AG04450 (cell line): ENCODE results near the gene SLC11A2. TPM values are rescaled to one million over a fixed set of nuclear protein-coding genes. Genes with fewer than 3 reads are reported as not detected.

Experiments used
- CTCF ChIA-PET: fragments of 300-600, 350-600 bp; formaldehyde crosslinking; extraction: SDS; loops from one replicate; lab custom pipeline; 2022; ENCODE audit warnings: antibody characterized with exemption, inconsistent platforms; lab: Charles Lee
- POLR2A ChIA-PET: fragments of 350-600 bp; formaldehyde crosslinking; extraction: SDS; loops from one replicate; lab custom pipeline; 2021; ENCODE audit warnings: antibody characterized with exemption, inconsistent platforms; lab: Yijun Ruan, JAX
- DNase-seq: peaks from one replicate; pipeline ENCODE4 v3.0.0-alpha.2; 2011; ENCODE audit warnings: low read depth, low spot score
- H3K27ac ChIP-seq: one replicate; pipeline ENCODE4 v1.5.1; 2012; ENCODE audit warnings: low read depth, low read length, control low read depth
- H3K27me3 ChIP-seq: one replicate; pipeline ENCODE4 v1.6.0; 2012; ENCODE audit warnings: low read length; ENCODE audit not compliant: control insufficient read depth, insufficient read depth
- H3K4me3 ChIP-seq: 2 replicates; pipeline ENCODE4 v1.5.1; 2011; ENCODE audit warnings: mild to moderate bottlenecking, low read depth, low read length, control low read depth
- H3K9me3 ChIP-seq: 2 replicates; pipeline ENCODE4 v1.5.1; 2012; ENCODE audit warnings: low read length; ENCODE audit not compliant: control insufficient read depth, insufficient read depth
- polyA plus RNA-seq: library from polyadenylated mRNA; depleted of rRNA; stranded (reverse); fragments of >200 nt; gene quantifications from 2 replicates; pipeline ENCODE4 v1.2.3, GENCODE V29; 2011
- TF ChIP-seq, protein P1 (sequence below): IDR thresholded peaks from 2 replicates; pipeline ENCODE4 v1.5.1; 2011; ENCODE audit warnings: low read depth, low read length, control low read depth, inconsistent platforms

The SLC11A2 gene
- polyA plus RNA-seq, 1 experiment, result 91.2 TPM

DNA sequence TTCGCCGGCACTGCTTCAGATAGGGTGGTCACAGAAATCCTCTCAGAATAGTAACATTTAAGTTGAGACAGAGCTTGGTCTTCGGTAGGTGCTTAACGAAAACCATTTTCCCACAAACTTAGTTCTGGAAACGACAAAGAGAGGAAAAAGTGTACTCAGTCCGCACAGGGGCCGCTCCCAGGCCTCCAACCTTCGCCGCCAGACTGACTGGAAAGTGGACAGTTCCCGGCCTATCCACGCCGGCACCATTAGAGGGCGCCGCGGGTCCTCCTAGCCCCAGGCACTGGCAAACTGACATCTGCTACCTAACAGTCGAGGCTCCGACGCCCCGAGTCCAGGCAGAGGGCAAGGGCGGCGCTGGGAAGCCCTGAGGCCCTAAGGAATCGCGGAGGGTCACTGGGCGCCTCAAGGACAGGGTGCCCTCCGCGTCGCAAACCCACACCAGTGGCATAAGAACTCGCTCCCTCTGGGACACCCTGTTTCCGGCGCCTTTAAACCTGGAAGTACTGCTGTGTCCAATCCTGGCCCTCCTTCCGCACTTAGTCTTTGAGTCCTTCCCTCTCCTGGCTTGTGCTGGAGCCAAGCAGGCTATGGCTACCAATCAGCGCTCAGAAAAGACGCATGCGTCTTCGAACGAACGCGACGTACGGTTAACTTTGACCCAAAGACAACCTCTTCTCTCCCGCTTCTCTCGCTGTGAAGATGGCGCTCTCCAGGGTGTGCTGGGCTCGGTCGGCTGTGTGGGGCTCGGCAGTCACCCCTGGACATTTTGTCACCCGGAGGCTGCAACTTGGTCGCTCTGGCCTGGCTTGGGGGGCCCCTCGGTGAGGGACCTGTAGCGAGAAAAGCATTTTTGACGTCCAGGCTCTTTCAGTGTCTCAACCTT, 21.7 kb upstream of the SLC11A2 start, which contains the start of gene LETMD1:
Gene LETMD1, plus strand, starts transcription at position 673 of the 886 bp plus-strand sequence. Its CDS starts 30 bp downstream, at position 703.
- DNase-seq, result peak; percentile 95
- Histone ChIP-seq H3K4me3 (peak within 1 kb of the TSS; percentile 71), H3K9me3 (no peaks in the 10 kb centered on the region; the same call in 1 of the 2 replicates), H3K27ac (peak within 1 kb of the TSS; percentile 83), H3K27me3 (no peaks in the 10 kb centered on the region)
- CTCF ChIA-PET, result interaction anchor here (0.6 to 2.2 kb wide), 25 partner anchors 9 to 990 kb away, joined by 3 to 14 read pairs (median 4); partner anchors contain the start of genes ASIC1 and POU6F1
- POLR2A ChIA-PET, result interaction anchor here (1.0 kb wide), 1 partner anchor 223 kb away, joined by 4 read pairs; no protein-coding TSS in a partner anchor
- TF ChIP-seq, protein P1, sequence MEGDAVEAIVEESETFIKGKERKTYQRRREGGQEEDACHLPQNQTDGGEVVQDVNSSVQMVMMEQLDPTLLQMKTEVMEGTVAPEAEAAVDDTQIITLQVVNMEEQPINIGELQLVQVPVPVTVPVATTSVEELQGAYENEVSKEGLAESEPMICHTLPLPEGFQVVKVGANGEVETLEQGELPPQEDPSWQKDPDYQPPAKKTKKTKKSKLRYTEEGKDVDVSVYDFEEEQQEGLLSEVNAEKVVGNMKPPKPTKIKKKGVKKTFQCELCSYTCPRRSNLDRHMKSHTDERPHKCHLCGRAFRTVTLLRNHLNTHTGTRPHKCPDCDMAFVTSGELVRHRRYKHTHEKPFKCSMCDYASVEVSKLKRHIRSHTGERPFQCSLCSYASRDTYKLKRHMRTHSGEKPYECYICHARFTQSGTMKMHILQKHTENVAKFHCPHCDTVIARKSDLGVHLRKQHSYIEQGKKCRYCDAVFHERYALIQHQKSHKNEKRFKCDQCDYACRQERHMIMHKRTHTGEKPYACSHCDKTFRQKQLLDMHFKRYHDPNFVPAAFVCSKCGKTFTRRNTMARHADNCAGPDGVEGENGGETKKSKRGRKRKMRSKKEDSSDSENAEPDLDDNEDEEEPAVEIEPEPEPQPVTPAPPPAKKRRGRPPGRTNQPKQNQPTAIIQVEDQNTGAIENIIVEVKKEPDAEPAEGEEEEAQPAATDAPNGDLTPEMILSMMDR, result peak; percentile 95

- DNase-seq, result no peak
- no peak overlapping the region for H3K4me3 ChIP-seq
- no peaks in the 10 kb centered on the region for H3K9me3 ChIP-seq
- ChIA-PET POLR2A (no interaction called here), CTCF (no interaction called here)
- TF ChIP-seq, protein P1, result no peak
- H3K27me3 ChIP-seq, result no peaks in the 10 kb centered on the region
- H3K27ac ChIP-seq, result no peak overlapping the region
Observed at GRCh38 chr12:51036279-51036678, 10.1 kb upstream of the SLC11A2 start.

DNA sequence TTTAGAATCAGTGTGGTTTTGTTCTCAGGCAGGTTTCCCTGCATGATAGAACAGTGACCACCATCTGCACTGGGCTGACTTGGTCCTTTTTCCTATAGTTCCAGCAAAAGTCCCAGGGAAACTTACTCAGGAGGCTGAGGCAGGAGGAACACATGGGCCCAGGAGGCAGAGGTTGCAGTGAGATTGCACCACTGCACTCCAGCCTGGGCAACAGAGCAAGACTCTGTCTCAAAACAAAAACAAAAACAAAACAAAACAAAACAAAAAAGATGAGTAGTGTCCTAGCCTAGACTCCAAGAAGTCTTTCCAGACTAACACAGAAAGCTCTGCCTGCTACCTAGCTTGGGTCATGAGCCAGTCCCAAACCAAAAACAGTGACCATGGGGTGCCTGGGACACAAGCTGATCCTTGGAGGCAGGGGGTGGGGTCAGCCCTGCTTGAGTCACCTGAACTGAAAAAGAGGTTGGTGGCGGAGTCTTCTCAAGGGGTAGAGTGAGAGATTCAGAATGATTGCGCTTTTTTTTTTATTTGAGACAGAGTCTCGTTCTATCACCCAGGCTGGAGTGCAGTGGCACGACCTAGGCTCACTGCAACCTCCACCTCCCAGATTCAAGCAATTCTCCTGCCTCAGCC, 7.4 kb upstream of the SLC11A2 start:
- POLR2A ChIA-PET, result no interaction called here
- Histone ChIP-seq H3K27ac (no peak overlapping the region), H3K27me3 (no peaks in the 10 kb centered on the region), H3K9me3 (no peaks in the 10 kb centered on the region), H3K4me3 (no peak overlapping the region)
- CTCF ChIA-PET, result interaction anchor here (1.1 kb wide), 2 partner anchors 14 to 269 kb away, joined by 3 to 7 read pairs; partner anchors contain the start of gene LETMD1
- no peak for DNase-seq
- TF ChIP-seq, protein P1, result no peak

- no peaks in the 10 kb centered on the region for H3K27me3 ChIP-seq
- H3K9me3 ChIP-seq, result no peaks in the 10 kb centered on the region
- ChIA-PET POLR2A (no interaction called here), CTCF (interaction anchor here (1.1 kb wide), 2 partner anchors 15 to 268 kb away, joined by 3 to 7 read pairs; partner anchors contain the start of gene LETMD1)
- TF ChIP-seq, protein P1, result no peak
- no peak for DNase-seq
- no peak overlapping the region for H3K27ac ChIP-seq
- no peak overlapping the region for H3K4me3 ChIP-seq
Observed at GRCh38 chr12:51033048-51033447, 6.9 kb upstream of the SLC11A2 start.
